HG03432 (cell line): ENCODE results near the gene NOP10.
"Not testable (repeated sequence)": the region's sequence is repeated elsewhere in the genome, so short reads cannot be mapped to it uniquely, and the experiment has no call there.

Experiments
- ATAC-seq: cut with Tn5 transposase; IDR thresholded peaks from one replicate; pipeline ENCODE4 v1.9.1; 2021; ENCODE audit warnings: mild to moderate bottlenecking, moderate library complexity; ENCODE audit not compliant: unreplicated experiment

Gene NOP10

DNA sequence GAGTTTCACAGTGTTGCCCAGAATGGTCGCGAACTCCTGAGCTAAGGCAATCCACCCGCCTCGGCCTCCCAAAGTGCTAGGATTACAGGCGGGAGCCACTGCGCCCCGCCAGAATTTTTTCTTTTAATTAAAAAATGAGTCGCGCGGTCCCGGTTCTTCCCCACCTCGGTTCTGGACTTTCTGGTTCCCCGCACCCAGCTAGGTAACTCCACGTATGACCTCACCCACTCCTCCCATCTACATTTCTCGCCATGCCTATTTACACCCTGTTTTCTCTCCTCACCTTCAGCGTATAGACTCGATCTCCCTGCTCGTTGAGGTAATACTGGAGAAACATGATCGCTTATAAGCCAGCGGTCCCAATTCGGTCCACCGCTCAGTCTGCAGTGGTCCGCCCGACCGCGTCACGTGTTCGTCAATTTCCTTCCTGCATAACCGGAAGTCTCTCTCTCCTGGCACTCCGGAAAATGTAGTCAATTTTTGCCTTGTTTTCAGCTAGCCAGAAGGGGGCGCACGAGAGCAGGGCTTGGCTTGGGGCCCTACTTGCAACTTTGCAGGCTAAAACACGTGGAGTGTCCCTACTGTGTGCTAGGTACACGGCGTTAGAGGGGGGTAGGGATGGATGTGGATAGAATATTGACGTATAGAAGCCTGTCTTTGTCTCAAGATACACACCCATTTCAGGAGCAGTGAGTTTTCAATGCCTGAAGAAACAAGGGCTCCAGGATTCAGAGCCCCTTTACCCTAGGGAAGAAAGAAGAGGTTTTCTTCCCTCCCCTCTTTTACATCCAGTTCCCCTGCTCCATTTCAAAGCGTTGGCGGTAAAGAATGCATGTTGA lies at the start of gene NOP10, which contains the start of gene NUTM1:
NOP10 (minus strand) TSS at position 400 of the 839 bp plus-strand sequence; CDS start at position 337, 63 bp downstream.
NUTM1 (plus strand) TSS at position 579 of the 839 bp plus-strand sequence. CDS start 382 bp downstream, outside the sequence.
- ATAC-seq, result peak; percentile 90

- ATAC-seq, result not testable (repeated sequence)
Measured at GRCh38 chr15:34389594-34390086, 46.7 kb upstream of the NOP10 start.

DNA sequence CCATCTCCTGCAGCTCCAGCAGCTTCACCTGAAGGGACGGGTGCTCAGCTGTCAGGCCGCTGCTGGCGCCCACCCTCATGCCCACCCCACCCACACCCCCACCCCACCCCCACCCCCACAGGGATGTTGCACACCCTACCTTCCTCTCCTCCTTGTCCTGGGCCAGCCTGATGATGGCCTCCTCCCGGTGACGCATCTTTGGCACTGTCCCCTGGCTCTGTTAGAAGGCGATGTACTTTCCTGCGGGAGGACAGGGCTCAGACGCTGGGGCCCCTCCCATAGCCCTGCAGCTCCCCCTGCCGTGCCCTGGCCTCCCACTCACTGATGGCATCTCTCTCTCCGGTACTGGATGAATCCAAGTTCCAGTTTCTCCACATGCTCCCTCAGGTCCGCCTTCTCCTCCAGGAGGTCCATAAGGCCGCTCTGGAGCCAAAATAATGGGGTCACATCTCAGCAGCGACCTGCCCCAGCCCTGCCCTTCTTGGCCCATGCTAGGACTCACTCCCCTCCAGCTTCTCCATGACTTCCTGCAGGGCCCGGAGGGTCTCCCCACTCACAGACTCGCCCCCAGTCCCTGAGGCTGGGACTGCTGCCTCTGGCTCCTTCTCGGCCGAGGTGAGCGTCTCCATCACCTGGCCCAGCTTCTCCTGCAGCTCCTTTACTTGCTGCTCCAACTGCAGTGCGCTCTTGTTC lies 39.0 kb upstream of the NOP10 start:
- not testable (repeated sequence) for ATAC-seq

GRCh38 chr15:34380491-34380890 lies 37.6 kb upstream of the NOP10 start:
- not testable (repeated sequence) for ATAC-seq

- ATAC-seq, result no peak
Measured at GRCh38 chr15:34376856-34377255, 33.9 kb upstream of the NOP10 start.

DNA sequence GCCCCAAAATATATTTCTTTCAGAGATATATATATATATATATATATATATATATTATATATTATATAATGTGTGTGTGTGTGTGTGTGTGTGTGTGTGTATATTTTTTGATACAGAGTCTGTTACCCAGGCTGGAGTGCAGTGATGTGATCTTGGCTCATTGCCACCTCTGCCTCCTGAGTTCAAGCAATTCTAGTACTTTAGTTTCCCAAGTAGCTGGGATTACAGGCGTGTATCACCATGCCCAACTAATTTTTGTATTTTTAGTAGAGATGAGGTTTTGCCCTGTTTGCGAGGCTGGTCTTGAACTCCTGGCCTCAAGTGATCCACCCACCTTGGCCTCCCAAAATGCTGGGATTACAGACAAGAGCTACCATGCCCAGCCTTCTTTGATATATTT lies 32.6 kb upstream of the NOP10 start:
- not testable (repeated sequence) for ATAC-seq

DNA sequence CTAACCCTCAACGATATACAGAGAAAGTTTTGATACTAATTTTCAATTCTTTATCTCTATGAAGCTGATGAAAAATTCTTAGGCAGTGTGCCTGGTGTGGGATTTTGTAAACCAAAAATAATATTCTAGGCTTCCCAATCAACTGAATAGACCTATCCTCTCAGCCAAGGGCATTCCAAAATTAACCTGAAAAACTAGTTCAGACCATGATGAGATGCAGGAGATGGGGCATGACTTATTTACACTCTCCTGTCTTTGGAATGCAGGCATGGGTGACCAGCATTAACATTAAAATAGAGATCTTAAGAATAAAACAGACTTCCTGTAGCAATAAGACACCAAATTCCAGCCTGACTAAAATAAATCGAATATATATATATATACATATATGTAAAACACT lies 31.9 kb upstream of the NOP10 start:
- ATAC-seq, result no peak

GRCh38 chr15:34373951-34374350 lies 31.0 kb upstream of the NOP10 start:
- no peak for ATAC-seq

DNA sequence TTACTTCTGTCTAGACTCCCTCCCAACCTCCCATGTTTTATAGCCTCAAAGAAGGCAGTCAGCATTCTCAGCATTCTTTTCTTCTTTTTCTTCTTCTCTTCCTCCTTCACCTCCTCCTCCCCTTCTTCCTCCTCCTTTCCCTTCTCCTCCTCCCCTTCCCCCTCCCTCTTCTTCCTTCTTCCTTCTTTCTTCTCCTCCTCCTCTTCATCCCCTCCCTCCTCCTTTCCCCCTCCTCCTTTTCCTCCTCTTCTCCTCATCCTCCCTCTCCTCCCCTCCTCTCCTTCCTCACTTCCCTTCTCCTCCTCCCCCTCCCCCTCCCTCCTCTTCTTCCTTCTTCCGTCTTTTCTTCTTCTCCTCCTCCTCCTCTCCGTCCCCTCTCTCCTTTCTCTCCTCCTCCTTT lies 27.7 kb upstream of the NOP10 start:
- ATAC-seq, result no peak

GRCh38 chr15:34370129-34370528 lies 27.2 kb upstream of the NOP10 start:
- no peak for ATAC-seq

DNA sequence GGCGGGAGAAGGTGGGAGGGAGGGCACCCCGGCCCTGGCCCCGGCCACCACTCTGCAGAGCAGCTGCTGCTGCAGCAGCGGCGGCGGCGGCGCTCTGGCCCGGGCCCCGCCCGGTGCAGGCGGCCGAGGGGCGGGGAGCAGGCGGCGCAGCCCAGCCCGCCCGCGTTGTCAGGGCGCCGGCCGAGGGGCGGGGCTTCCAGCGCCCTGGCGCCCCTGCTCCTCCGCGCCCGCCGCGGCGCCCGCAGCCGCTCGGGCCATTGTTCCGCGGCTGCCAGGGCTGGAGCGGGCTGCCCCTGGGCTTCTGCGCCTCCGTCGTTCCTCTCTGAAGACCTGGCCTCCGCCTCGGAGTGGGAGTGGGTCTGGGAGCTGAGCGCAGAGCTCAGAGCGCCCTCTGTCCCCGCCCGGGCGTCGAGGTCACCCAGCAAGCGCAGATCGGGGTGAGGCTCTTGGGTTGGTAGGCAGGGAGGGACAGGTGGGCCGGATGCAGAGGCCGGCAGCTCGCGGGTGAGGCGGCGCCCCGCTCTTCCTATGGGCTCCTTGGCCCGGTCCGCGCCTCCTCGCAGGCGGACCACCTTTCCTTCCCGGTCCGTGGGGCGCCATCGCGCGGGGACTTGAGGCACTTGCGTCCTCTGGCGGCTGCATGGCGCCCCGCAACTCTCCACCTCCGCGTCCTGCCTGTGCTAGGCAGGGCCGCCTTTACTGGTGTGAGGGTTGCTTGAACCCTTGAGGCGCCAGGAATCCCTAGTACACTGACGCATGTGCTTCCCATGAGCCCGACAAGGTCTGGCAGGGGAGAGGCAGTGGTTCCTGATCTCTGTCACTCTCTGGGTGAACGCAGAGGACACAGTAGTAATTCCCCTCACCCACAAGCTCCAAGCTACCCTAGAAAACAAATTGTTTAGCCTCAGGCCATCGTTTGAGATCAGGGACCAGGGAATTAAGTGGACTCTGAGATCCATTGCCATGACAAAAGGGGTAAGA lies 24.5 kb upstream of the NOP10 start, which contains the start of gene LPCAT4:
LPCAT4 (minus strand) TSS at position 96 of the 981 bp plus-strand sequence. CDS start 96 bp downstream, outside the sequence.
- ATAC-seq, result peak; percentile 85

- ATAC-seq, result peak; percentile 19
Measured at GRCh38 chr15:34366271-34367065, 23.5 kb upstream of the NOP10 start.

DNA sequence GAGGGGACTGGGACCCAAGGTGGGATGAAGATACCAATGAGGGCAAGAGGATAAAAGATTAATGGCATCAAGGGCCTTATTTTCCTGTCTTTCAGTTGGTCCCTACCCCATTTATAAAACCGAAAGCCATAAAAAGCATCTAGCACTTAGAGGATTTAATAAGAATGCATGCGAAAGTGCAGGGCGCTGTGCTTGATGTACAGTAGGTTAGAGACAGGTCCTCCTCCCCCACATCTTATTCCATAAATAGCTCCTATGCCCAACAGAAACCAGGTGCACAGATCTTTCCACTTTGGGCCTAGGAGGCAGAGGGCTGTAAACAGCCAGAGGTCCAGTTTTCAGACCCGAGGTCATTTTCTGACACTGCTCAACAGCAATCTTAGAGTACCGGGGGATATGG lies 22.9 kb upstream of the NOP10 start:
- no peak for ATAC-seq

DNA sequence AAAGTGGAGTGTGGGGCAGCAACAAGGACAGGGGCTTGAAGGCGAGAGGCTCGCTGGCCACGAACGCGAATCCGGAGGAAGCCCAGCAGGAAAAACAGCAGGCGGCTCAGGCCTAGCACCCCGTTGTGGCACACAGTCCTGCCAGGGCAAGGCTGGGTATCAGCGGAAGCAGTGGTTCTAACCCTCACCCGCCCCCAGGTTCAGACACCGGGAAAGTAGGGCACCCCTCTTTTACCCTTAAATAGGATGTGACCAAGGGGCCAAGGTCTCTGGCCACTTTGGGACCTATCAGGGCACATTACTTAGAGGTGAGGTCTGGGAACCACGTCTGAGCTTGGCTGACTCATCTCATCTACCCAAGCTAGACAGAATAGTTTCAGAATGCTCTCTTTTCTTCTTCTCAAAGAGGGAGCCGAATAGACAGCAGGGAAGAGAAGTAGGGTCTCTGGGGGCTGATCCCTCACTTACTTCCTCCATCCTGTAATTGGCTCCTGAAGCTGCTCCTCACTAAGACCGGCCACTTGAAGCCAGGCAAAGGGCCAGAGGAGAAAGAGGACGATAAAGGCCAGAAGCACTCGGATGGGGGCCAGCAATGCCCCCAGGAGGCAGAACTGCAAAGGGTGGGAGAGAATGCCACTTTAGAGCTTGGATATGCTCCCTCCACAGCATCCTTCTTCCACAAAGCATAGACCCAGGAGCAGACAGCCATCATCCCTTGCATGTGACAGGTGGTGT lies 22.3 kb upstream of the NOP10 start:
- no peak for ATAC-seq

DNA sequence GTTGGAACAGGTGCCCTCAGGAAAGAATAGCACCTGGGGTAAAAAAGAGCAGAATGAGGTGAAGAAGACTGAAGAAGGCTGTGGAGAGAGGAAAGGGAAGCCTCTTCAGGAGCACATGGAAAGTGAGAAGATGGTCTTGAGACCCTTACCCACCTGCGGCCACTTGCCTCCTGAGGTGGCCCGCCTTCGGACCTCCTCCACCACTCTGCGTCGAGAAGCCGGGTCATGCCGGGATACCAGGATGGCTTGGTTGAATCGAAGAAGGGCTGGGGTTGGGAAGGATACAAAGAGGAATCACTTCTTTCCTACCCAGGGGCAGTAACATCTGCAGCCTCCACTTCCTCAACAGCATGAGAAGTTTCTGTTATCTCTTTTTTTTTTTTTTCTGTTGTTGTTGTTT lies 21.1 kb upstream of the NOP10 start:
- ATAC-seq, result no peak

DNA sequence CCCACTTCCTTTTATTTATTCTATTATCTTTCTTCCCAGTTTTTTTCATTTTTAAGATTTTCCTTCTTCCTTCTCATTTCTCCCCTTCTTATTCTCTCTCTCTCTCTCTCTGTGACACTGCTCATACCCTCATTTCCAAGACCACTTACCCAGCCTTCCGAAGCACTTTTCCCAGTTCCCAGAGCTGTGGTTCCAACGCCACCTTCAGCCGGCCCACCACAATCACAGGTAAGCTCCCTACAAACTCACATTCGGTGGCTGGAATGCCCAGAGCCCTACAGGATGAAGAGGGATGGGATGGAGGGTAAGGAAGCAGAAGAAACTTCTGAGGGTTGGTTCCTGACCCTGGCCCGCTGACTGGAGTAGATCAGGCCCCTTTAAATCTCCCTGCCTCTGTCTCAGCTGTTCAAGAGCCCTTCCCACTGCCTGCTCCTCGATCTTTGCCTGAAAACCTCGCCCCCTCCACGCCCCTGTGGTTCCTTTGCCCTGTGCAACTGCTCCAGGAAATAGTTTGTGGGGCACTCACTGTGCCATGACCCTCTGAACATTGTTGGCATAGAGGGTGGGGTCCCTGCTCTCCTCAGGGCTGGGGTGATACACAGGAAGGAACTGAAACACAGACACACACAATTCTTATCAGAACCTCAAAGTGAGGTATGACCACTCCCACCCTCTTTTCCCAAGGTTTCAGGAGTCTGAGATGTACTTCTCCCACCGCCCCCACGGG lies 19.3 kb upstream of the NOP10 start:
- no peak for ATAC-seq

- ATAC-seq, result no peak
Measured at GRCh38 chr15:34361278-34361677, 18.3 kb upstream of the NOP10 start.

- ATAC-seq, result no peak
Measured at GRCh38 chr15:34360298-34360697, 17.4 kb upstream of the NOP10 start.
